Hematopoietic multipotent progenitor cell (in vitro differentiated cells): ENCODE results near the gene MAPKAPK3. TPM values are rescaled to one million over a fixed set of nuclear protein-coding genes. Genes with fewer than 3 reads are reported as not detected.
"Not testable (repeated sequence)": the region's sequence is repeated elsewhere in the genome, so short reads cannot be mapped to it uniquely, and the experiment has no call there.

Experiments
- DNase-seq, 3 donors: peaks; one replicate each; pipeline ENCODE4 v3.0.0-alpha.2; 2011 to 2015; ENCODE audit warnings: low read depth in 2 of 3, low spot score in 2 of 3
- total RNA-seq: library from RNA; depleted of rRNA; stranded (reverse); fragments of >200 nt; gene quantifications from one replicate; pipeline ENCODE4 v1.2.3, GENCODE V29; 2012

MAPKAPK3 gene
- total RNA-seq, 1 donor: 263 TPM

- DNase-seq: no peak
Observed at GRCh38 chr3:50651920-50652529, 35.1 kb downstream of the MAPKAPK3 start.

GRCh38 chr3:50652709-50653108 is 35.8 kb downstream of the MAPKAPK3 start:
- peak in 2 of 3 donors; percentile 33 to 54 for DNase-seq

GRCh38 chr3:50653937-50654595 is 37.1 kb downstream of the MAPKAPK3 start:
- no peak for DNase-seq

GRCh38 chr3:50655009-50655830 is 38.3 kb downstream of the MAPKAPK3 start:
- no peak for DNase-seq

- no peak for DNase-seq
Observed at GRCh38 chr3:50656417-50657195, 39.7 kb downstream of the MAPKAPK3 start.

GRCh38 chr3:50657407-50657806 is 40.5 kb downstream of the MAPKAPK3 start:
- DNase-seq: no peak

GRCh38 chr3:50657816-50658215 is 40.9 kb downstream of the MAPKAPK3 start:
- DNase-seq: no peak

- no peak for DNase-seq
Observed at GRCh38 chr3:50658416-50658815, 41.5 kb downstream of the MAPKAPK3 start.

- DNase-seq: no peak
Observed at GRCh38 chr3:50658831-50659230, 41.9 kb downstream of the MAPKAPK3 start.

- DNase-seq: no peak
Observed at GRCh38 chr3:50660386-50660785, 43.4 kb downstream of the MAPKAPK3 start.

GRCh38 chr3:50661321-50661837 is 44.4 kb downstream of the MAPKAPK3 start:
- DNase-seq: no peak

- DNase-seq: no peak
Observed at GRCh38 chr3:50662408-50662807, 45.5 kb downstream of the MAPKAPK3 start.

- peak in 1 of 3 donors; percentile 45 for DNase-seq
Observed at GRCh38 chr3:50665081-50665840, 48.3 kb downstream of the MAPKAPK3 start.

GRCh38 chr3:50665841-50666115 is 48.8 kb downstream of the MAPKAPK3 start:
- DNase-seq: not testable (repeated sequence)

- DNase-seq: no peak
Observed at GRCh38 chr3:50666837-50667236, 49.9 kb downstream of the MAPKAPK3 start.

- DNase-seq: peak in 1 of 3 donors; percentile 42
Observed at GRCh38 chr3:50671331-50671730, 54.4 kb downstream of the MAPKAPK3 start.

GRCh38 chr3:50672656-50673055 is 55.7 kb downstream of the MAPKAPK3 start:
- no peak for DNase-seq

- DNase-seq: peak in 1 of 3 donors; percentile 28
Observed at GRCh38 chr3:50673931-50674330, 57.0 kb downstream of the MAPKAPK3 start.

GRCh38 chr3:50674349-50675178 is 57.6 kb downstream of the MAPKAPK3 start, which contains the start of gene DOCK3:
Gene DOCK3 (plus strand): TSS chr3:50674927. CDS start chr3:50675264, 337 bp downstream.
- peak; percentile 50 to 70 (median 69) for DNase-seq
